NCI-H2029 (cell line): Measurements from ENCODE around the gene STK36.

Experiments
- DNase-seq: peaks from one replicate; lab custom pipeline; 2025; lab: John Stamatoyannopoulos, UW

The STK36 gene

GRCh38 chr2:218659988-218660358, 11.9 kb upstream of the STK36 start:
- DNase-seq, result no peak

- no peak for DNase-seq
Observed at GRCh38 chr2:218662377-218662776, 9.5 kb upstream of the STK36 start.

GRCh38 chr2:218662827-218663226, 9.1 kb upstream of the STK36 start:
- DNase-seq, result no peak

- no peak for DNase-seq
Observed at GRCh38 chr2:218663901-218664300, 8.0 kb upstream of the STK36 start.

- DNase-seq, result no peak
Observed at GRCh38 chr2:218664653-218665052, 7.2 kb upstream of the STK36 start.

- no peak for DNase-seq
Observed at GRCh38 chr2:218671097-218671653, 711 bp upstream of the STK36 start.

- no peak for DNase-seq
Observed at GRCh38 chr2:218679119-218679518, 7.2 kb downstream of the STK36 start.

- DNase-seq, result no peak
Observed at GRCh38 chr2:218680061-218680460, 8.2 kb downstream of the STK36 start.

- DNase-seq, result peak; percentile 8
Observed at GRCh38 chr2:218687400-218688060, 15.6 kb downstream of the STK36 start.

- no peak for DNase-seq
Observed at GRCh38 chr2:218691234-218691633, 19.3 kb downstream of the STK36 start.

GRCh38 chr2:218694405-218695145, 22.7 kb downstream of the STK36 start:
- no peak for DNase-seq

- no peak for DNase-seq
Observed at GRCh38 chr2:218698885-218699284, 27.0 kb downstream of the STK36 start.

GRCh38 chr2:218701806-218702205, 29.9 kb downstream of the STK36 start:
- DNase-seq, result no peak

- no peak for DNase-seq
Observed at GRCh38 chr2:218703341-218703740, 31.5 kb downstream of the STK36 start.

GRCh38 chr2:218708086-218708485, 36.2 kb downstream of the STK36 start:
- no peak for DNase-seq

- DNase-seq, result no peak
Observed at GRCh38 chr2:218709908-218710307, 38.0 kb downstream of the STK36 start.

- DNase-seq, result no peak
Observed at GRCh38 chr2:218710334-218710686, 38.4 kb downstream of the STK36 start.

GRCh38 chr2:218710687-218711549, 39.0 kb downstream of the STK36 start, which contains the start of gene TTLL4:
TTLL4 (plus strand) TSS chr2:218710835; CDS start chr2:218737677, 26,842 bp downstream.
- peak; percentile 94 for DNase-seq

GRCh38 chr2:218711550-218711929, 39.7 kb downstream of the STK36 start:
- no peak for DNase-seq

- no peak for DNase-seq
Observed at GRCh38 chr2:218713922-218714321, 42.0 kb downstream of the STK36 start.

GRCh38 chr2:218716070-218716469, 44.2 kb downstream of the STK36 start:
- DNase-seq, result no peak

- DNase-seq, result no peak
Observed at GRCh38 chr2:218717262-218717661, 45.4 kb downstream of the STK36 start.
